GM12875 (cell line): ENCODE data around the gene MUC20.
"Not testable (repeated sequence)": the region's sequence is repeated elsewhere in the genome, so short reads cannot be mapped to it uniquely, and the experiment has no call there.

Experiments used
- H3K4me3 ChIP-seq: one replicate; pipeline ENCODE4 v1.5.1; 2011; ENCODE audit warnings: low read depth, low read length, control low read depth
- TF ChIP-seq, protein P1 (sequence below): IDR thresholded peaks from 2 replicates; pipeline ENCODE4 v1.5.1; 2011; ENCODE audit warnings: low read depth, mild to moderate bottlenecking, control low read depth, inconsistent platforms, low read length, moderate library complexity, borderline replicate concordance; ENCODE audit not compliant: insufficient read depth

The MUC20 gene

DNA sequence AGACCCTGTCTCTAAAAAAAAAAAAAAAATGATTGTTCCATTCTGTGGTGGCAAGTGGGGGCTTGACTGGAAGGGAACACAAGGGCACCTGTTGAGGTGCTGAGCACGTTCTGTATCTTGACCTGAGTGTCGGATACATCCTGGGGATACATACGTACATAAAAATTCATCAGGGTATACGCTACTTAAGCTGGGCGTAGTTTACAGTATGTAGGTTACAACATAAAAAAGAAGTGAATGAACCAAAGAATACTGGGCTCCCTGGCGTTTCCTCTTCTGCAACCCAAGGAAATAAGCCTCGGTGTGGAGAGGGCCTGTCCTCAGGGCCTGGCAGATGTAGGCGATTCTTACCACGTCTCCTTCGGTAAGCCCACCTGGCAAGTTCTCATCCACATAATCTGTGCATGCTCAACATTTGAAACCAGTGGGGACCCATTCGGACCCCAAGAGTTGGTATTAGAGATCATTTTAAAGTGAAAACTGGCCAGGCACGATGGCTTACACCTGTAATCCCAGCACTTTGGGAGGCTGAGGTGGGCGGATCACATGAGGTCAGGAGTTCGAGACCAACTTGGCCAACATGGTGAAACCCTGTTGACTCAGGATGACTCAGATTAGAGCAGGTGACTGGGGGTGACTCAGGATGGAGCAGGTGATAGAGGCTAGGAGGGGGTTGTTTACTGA lies 5.1 kb upstream of the MUC20 start:
- TF ChIP-seq, protein P1, sequence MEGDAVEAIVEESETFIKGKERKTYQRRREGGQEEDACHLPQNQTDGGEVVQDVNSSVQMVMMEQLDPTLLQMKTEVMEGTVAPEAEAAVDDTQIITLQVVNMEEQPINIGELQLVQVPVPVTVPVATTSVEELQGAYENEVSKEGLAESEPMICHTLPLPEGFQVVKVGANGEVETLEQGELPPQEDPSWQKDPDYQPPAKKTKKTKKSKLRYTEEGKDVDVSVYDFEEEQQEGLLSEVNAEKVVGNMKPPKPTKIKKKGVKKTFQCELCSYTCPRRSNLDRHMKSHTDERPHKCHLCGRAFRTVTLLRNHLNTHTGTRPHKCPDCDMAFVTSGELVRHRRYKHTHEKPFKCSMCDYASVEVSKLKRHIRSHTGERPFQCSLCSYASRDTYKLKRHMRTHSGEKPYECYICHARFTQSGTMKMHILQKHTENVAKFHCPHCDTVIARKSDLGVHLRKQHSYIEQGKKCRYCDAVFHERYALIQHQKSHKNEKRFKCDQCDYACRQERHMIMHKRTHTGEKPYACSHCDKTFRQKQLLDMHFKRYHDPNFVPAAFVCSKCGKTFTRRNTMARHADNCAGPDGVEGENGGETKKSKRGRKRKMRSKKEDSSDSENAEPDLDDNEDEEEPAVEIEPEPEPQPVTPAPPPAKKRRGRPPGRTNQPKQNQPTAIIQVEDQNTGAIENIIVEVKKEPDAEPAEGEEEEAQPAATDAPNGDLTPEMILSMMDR: no peak
- no peak overlapping the region for H3K4me3 ChIP-seq

GRCh38 chr3:195717416-195717815 lies 3.4 kb upstream of the MUC20 start:
- no peak overlapping the region for H3K4me3 ChIP-seq
- TF ChIP-seq, protein P1: no peak

DNA sequence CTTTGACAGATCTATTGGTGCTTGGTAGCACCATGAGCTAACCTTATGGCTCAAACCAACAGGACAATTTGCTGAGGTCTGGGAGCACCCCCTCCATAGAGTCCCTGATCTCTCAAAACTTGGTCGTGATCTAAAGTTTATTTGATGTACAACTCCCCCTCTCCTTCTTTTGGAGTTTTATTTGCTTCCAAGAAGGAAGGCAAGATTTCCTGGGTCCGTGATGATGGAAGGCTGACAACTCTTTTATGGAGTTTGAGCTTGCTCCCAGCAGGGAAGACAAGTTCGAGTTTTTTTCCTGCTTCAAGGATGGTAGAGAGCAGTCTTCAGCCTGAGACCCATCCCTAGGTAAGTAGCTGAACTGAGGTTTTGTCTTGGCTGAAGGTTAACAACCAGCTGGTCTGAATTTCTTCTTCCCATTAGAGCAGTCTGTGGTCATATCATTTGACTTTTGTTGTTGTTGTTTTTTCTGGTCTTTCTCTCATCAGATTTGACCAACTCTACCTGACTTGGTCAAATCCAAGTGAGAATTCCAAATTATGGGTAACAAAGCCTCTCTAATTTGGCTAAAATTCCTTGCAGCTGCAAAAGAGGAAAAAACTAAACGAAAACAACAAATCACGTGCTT lies 2.8 kb upstream of the MUC20 start:
- H3K4me3 ChIP-seq: no peak overlapping the region
- TF ChIP-seq, protein P1: no peak

- no peak overlapping the region for H3K4me3 ChIP-seq
- TF ChIP-seq, protein P1: no peak
These were observed 2.2 kb upstream of the MUC20 start for GRCh38 chr3:195718477-195718984.

GRCh38 chr3:195719514-195720254 lies 1.1 kb upstream of the MUC20 start:
- H3K4me3 ChIP-seq: not testable (repeated sequence)

GRCh38 chr3:195722139-195722995 lies 1.6 kb downstream of the MUC20 start:
- not testable (repeated sequence) for H3K4me3 ChIP-seq

DNA sequence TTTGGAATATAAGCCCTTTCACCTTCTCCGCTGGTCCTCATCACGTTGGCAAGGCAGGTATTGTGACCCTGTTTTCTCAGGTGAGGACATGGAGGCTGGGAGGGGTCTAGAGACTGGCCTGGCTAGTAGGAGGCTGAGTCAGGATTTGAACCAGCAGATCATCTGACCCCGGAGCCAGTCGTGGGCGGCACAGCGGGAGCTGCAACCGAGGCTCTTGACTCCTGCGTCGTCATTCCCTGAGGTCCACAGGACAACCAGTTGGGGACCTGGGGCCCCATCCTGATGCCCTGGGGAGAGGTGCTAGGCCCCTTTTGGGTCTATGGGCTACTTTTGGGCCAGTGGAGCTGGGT lies 2.2 kb downstream of the MUC20 start:
- not testable (repeated sequence) for H3K4me3 ChIP-seq

- not testable (repeated sequence) for H3K4me3 ChIP-seq
These were observed 3.6 kb downstream of the MUC20 start for GRCh38 chr3:195724363-195724762.

DNA sequence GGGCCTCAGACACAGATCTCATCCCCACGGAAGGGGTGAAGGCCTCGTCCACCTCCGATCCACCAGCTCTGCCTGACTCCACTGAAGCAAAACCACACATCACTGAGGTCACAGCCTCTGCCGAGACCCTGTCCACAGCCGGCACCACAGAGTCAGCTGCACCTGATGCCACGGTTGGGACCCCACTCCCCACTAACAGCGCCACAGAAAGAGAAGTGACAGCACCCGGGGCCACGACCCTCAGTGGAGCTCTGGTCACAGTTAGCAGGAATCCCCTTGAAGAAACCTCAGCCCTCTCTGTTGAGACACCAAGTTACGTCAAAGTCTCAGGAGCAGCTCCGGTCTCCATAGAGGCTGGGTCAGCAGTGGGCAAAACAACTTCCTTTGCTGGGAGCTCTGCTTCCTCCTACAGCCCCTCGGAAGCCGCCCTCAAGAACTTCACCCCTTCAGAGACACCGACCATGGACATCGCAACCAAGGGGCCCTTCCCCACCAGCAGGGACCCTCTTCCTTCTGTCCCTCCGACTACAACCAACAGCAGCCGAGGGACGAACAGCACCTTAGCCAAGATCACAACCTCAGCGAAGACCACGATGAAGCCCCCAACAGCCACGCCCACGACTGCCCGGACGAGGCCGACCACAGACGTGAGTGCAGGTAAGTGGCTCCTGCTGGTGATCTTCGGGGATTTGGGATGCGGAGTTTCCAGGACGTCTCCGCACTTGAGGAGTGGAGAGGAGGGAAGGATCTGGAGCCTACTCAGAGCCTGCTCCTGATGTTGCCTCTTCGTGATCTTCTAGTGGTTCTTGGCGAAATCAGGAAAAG lies 5.3 kb downstream of the MUC20 start:
- not testable (repeated sequence) for H3K4me3 ChIP-seq
